Tibial nerve (tissue), 3 donors: ENCODE data around the gene SLA2.
A peak's percentile ranks its signal among the peaks of the same experiment; 100 is the strongest.

Experiments
- CTCF ChIP-seq, 5 experiments: fragments of 200-600 bp in 3 of 5; fragments of 450-650 bp in 2 of 5; sonication (generic) in 3 of 5; IDR thresholded peaks; one replicate each; pipeline ENCODE4 v1.5.1; 2016 to 2019; ENCODE audit warnings: antibody characterized with exemption in 5 of 5, mild to moderate bottlenecking in 3 of 5, moderate library complexity in 2 of 5
- POLR2A ChIP-seq, 2 donors: fragments of 450-650 bp; IDR thresholded peaks; one replicate each; pipeline ENCODE4 v1.6.1; 2017; ENCODE audit warnings: antibody characterized with exemption in 2 of 2, mild to moderate bottlenecking in 2 of 2, moderate library complexity in 2 of 2

GRCh38 chr20:36574366-36575135 lies 71.4 kb downstream of the SLA2 start:
- TF ChIP-seq CTCF (IDR thresholded peaks at IDR 0.05) (peak in 1 of 5 experiments; percentile 21), POLR2A (IDR thresholded peaks at IDR 0.05) (no peak)
